ENCODE results near the gene IFRD1.
"Not testable (repeated sequence)": the region's sequence is repeated elsewhere in the genome, so short reads cannot be mapped to it uniquely, and the experiment has no call there.

GRCh38 chr7:112454191-112454590 lies 3.9 kb downstream of the IFRD1 start:
- not testable (repeated sequence) for TF ChIP-seq CTCF (conservative IDR thresholded peaks at IDR 0.05; ENCODE audit: low read length); EZH2phosphoT487 (IDR thresholded peaks at IDR 0.05; ENCODE audit: borderline replicate concordance)

All from Loucy (cell line).